ENCODE data around the gene PPP1R14D.

- TF ChIP-seq CTCF (IDR thresholded peaks at IDR 0.05) = no peak
- TF ChIP-seq POLR2A (IDR thresholded peaks at IDR 0.05) = no peak
- TF ChIP-seq POLR2AphosphoS5 (IDR thresholded peaks at IDR 0.05) = no peak
Observed at GRCh38 chr15:40785814-40786213, 42.7 kb downstream of the PPP1R14D start.

Data from prostate gland (tissue), 2 donors.